Activated CD8-positive, alpha-beta memory T cell treated with anti-CD3 and anti-CD28 coated beads for 36 hours (primary cell): ENCODE data around the gene KRT74. TPM values are rescaled to one million over a fixed set of nuclear protein-coding genes. Genes with fewer than 3 reads are reported as not detected.

ENCODE experiments used
- CTCF ChIA-PET: fragments of 350-600 bp; sonication (Branson Sonifier 250); formaldehyde crosslinking; loops from one replicate; lab custom pipeline; 2021; ENCODE audit warnings: antibody characterized with exemption; lab: Charles Lee
- POLR2A ChIA-PET: fragments of 350-600 bp; sonication (Branson Sonifier 250); formaldehyde crosslinking; loops from one replicate; lab custom pipeline; 2021; ENCODE audit warnings: antibody characterized with exemption; lab: Charles Lee
- total RNA-seq, 2 experiments: library from RNA; stranded (reverse); gene quantifications; one replicate each; pipeline ENCODE4 v1.2.3, GENCODE V29; 2021

Gene KRT74
- not detected for total RNA-seq

DNA sequence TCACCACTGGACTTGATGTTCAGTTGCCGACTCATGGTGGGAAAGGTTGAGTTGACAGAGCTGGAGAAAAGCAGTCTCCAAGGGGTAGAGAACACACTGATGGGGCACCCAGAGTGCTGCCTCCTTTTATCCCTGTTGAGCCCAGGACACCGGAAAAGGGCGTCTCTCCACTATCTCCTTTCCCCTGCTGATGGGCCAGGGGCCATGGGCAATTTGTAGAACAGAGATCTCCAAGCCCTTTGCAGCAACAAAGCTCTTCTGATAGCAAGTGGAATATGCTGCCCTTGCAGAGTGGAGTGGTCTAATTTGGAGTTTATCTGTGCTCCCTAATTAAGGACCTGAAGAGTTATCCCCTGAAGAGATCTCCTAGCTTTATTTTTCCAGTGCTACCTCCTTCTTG lies at the start of gene KRT74:
TSS of gene KRT74 (minus strand) at position 101 of the 400 bp plus-strand sequence. CDS start at position 35, 66 bp downstream.
- CTCF ChIA-PET, result interaction anchor here (1.4 kb wide), 1 partner anchor 306 kb away, joined by 3 read pairs; no protein-coding TSS in a partner anchor
- POLR2A ChIA-PET, result no interaction called here

DNA sequence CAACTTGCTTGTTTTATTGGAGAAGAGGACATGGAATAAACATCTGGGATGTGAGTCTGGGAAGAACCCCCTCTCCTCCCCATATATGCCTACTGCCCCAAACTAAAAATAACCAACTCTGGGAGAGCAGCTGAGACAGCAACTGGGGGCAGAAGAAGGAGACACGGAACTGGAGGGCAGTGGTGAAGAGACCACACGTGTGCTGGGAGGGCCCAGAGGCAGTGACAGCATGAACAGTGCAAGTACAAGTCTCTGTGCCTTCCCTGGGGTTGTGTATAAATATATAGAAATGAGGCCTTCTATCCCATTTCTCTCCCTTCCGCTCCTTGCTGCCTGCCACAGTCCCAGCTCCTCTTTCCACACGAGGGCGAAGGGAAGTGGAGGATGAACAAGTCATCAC lies 48.7 kb upstream of the KRT74 start:
- ChIA-PET CTCF (no interaction called here), POLR2A (no interaction called here)

DNA sequence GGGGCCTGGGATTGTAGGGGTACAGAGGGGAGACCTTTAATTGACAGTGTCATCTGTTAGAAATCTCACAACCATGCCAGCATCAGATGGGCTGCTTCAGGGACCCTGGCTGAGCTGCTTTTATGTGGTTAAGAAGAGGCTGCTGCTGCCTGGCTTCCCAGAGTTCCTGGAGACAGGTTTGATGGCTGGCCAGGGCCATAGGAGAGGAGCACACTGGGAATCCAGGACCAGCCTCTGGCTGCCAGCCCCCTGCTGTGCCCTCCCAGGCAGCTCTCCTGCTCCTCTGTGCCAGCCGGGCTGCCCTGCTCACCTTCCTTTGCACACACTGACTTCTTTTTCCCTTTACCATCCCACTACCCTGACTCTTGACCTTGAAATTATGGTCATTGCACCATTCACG lies 45.2 kb upstream of the KRT74 start:
- ChIA-PET CTCF (no interaction called here), POLR2A (no interaction called here)

DNA sequence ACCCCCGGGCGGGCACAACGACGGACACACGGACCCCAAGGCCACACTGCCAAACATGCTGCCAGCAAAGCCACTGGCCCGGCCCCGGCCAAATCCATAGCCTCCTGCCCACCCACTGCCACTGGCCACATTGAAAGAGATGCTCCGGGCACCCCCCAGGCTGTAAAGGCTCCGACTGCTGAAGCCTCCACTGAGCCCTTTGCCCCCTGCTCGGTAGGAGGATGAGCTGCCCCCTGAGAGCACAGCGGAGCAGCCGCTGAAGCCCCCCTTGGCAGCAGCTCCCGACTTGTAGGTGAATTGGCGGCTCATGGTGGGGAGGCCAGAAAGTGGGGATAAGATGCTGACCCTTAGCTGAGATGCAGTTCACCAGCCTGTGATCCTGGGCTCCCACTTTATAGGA lies 44.6 kb upstream of the KRT74 start, which contains the start of gene KRT73:
TSS of gene KRT73 (minus strand) at position 344 of the 400 bp plus-strand sequence. CDS start at position 309, 35 bp downstream.
- ChIA-PET POLR2A (no interaction called here), CTCF (no interaction called here)

DNA sequence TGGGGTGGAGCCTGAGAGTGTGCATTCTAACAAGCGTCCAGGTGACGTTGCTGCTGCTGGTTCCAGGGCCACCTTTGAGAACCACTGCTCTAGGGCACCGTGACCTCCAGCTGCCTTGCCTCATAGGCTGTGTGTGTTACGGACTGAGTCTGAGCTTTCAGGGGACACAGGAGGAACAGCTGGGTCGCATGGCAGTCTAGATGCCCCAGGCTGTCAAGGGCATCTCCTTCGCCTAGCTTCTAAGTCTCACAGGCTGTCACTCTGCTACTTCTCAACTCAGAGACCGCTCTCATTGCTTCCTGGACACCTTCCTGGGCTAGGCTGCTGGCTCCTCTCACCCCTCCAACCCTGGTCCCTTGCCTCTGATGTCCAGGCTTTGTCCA lies 43.8 kb upstream of the KRT74 start:
- ChIA-PET POLR2A (no interaction called here), CTCF (no interaction called here)

GRCh38 chr12:52616680-52617402 lies 43.2 kb upstream of the KRT74 start:
- POLR2A ChIA-PET, result no interaction called here
- CTCF ChIA-PET, result no interaction called here

- POLR2A ChIA-PET, result no interaction called here
- CTCF ChIA-PET, result no interaction called here
These were observed 42.3 kb upstream of the KRT74 start for GRCh38 chr12:52615912-52616311.

DNA sequence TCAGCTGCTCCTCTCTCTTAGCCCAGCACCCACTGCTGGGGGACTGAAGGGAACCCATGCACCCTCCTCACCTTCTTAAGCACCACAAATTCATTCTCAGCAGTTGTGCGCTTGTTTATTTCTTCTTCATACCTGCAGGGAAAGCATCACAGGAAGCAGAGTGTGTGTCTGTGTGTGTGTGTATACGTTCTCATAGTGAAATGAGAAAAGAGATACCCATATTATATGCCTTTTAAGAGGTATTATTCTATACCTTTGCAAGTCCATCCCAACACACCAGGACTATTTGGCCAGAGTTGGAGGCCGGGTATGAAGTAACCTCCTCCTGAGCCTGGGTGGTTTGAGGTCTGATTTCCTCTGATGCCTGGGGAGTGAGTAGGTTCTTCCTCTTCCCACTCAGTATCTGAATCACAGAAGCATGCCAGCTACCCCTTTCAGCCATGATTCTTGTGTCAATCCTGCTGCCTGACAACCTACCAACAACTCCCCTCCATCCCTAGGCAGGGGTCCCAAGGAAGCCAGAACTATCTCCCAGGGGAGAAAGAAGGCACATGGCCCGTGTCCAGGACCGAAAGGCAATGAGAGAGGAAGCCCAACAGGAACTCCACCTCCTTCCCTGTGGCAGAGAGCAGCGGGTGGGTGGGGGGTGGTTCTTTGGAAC lies 41.7 kb upstream of the KRT74 start:
- ChIA-PET POLR2A (no interaction called here), CTCF (no interaction called here)

- ChIA-PET POLR2A (no interaction called here), CTCF (no interaction called here)
These were observed 41.0 kb upstream of the KRT74 start for GRCh38 chr12:52614381-52615207.

- POLR2A ChIA-PET, result no interaction called here
- CTCF ChIA-PET, result no interaction called here
These were observed 39.9 kb upstream of the KRT74 start for GRCh38 chr12:52613384-52614030.

- ChIA-PET CTCF (no interaction called here), POLR2A (no interaction called here)
These were observed 39.1 kb upstream of the KRT74 start for GRCh38 chr12:52612431-52613383.

- ChIA-PET CTCF (no interaction called here), POLR2A (no interaction called here)
These were observed 37.4 kb upstream of the KRT74 start for GRCh38 chr12:52611080-52611468.

GRCh38 chr12:52608826-52609630 lies 35.4 kb upstream of the KRT74 start:
- POLR2A ChIA-PET, result interaction anchor here (0.5 kb wide), 1 partner anchor 506 kb away, joined by 7 read pairs; no protein-coding TSS in a partner anchor
- CTCF ChIA-PET, result interaction anchor here (1.3 kb wide), 1 partner anchor 271 kb away, joined by 5 read pairs; no protein-coding TSS in a partner anchor

- CTCF ChIA-PET, result no interaction called here
- POLR2A ChIA-PET, result no interaction called here
These were observed 34.5 kb upstream of the KRT74 start for GRCh38 chr12:52608161-52608560.

DNA sequence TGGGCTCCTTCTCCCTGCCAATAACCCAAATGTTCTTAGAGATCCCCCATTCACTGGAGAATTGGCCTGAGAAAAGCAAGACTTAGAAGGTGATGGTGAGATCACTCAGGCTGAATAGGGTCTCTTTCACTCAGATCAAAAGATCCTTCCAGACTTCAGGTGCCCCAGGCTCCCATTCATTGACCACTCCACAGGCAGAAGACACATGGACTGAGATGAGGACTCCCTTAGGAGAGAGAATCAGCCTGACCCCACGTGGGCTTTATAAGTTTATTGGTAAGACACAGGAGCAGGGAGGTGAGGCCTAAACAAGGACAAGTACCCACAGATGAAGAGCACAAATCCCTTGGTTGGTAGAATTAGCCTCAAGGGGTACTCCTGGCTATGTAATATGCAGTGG lies 33.7 kb upstream of the KRT74 start:
- ChIA-PET POLR2A (no interaction called here), CTCF (no interaction called here)

DNA sequence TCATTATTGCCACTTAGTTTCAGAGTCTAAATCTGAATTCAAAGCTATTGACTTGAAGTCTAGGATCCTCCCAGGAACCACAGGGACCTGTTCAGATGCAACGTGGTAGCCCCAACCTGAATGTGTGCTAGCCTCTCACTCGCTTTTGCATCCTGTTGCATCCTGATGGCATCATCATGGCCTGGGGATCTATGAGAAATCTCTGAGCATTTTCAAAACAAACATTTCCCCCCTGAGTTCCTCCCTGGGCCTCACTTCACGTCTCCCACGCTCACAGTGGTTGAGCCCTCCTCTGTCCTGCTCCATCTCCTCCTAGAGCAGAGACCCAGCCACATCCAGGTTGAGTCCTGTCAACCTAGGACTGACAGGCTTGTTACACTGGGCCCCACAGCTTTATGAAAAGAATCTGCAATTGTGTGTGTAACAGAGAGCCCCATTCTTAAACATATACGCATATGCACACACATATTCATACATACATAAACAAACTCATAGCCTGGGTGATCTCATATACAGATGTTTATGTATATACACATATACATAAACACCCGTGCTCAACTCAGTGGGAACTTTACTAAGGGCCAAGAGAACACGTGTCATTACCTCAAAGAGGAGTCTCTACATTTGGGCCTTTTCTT lies 33.1 kb upstream of the KRT74 start:
- ChIA-PET CTCF (interaction anchor here (1.0 to 1.2 kb wide), 2 partner anchors 21 to 23 kb away, joined by 3 to 4 read pairs; no protein-coding TSS in a partner anchor), POLR2A (no interaction called here)

- POLR2A ChIA-PET, result no interaction called here
- CTCF ChIA-PET, result interaction anchor here (1.0 to 1.2 kb wide), 2 partner anchors 20 to 23 kb away, joined by 3 to 4 read pairs; no protein-coding TSS in a partner anchor
These were observed 32.5 kb upstream of the KRT74 start for GRCh38 chr12:52606096-52606495.
